K562 (cell line): ENCODE results near the gene ZNF407. TPM values are rescaled to one million over a fixed set of nuclear protein-coding genes. Genes with fewer than 3 reads are reported as not detected.
A peak's percentile ranks its signal among the peaks of the same experiment; 100 is the strongest.

Source experiments
- ARNT ChIP-seq, 2 experiments: fragments of 450-650 bp; IDR thresholded peaks; 2 replicates each; pipeline ENCODE4 v1.6.1; 2016; ENCODE audit warnings: mild to moderate bottlenecking in 1 of 2
- HDAC3 ChIP-seq: fragments of 450-650 bp; IDR thresholded peaks from 2 replicates; pipeline ENCODE4 v1.6.1; 2018; ENCODE audit warnings: borderline replicate concordance, mild to moderate bottlenecking, moderate library complexity; ENCODE audit not compliant: partially characterized antibody
- KLF13 ChIP-seq: fragments of 450-650 bp; IDR thresholded peaks from 2 replicates; pipeline ENCODE4 v1.6.1; 2016; ENCODE audit warnings: missing genetic modification characterization, low read depth, mild to moderate bottlenecking, missing compliant biosample characterization, moderate library complexity, borderline replicate concordance
- MAFG ChIP-seq: fragments of 450-650 bp; conservative IDR thresholded peaks from 2 replicates; pipeline ENCODE4 v1.6.1; 2016; ENCODE audit warnings: missing genetic modification characterization, missing compliant biosample characterization
- polyA plus RNA-seq, 8 experiments: library from polyadenylated mRNA; depleted of rRNA in 4 of 8; stranded (reverse) in 5 of 8; unstranded in 3 of 8; fragments of >200 nt; fragmentation: Nextera tagmentation in 2 of 8; fragmentation: Illumina TruSeq in 1 of 8; extraction: Ambion mirVana in 2 of 8; extraction: Trizol in 1 of 8; gene quantifications; 2 replicates each; pipeline versions ENCODE4 v1.2.1 to v1.2.3, GENCODE V29; 2011 to 2014; ENCODE audit warnings: inconsistent platforms in 1 of 8, missing spikeins in 1 of 8
- total RNA-seq, 7 experiments: library from RNA; depleted of rRNA in 6 of 7; stranded (reverse); fragments of >200 nt in 6 of 7; fragmentation: Illumina TruSeq in 2 of 7; extraction: Trizol in 2 of 7; gene quantifications; 2 replicates each; pipeline versions ENCODE4 v1.2.1 to v1.2.3, GENCODE V29; 2011 to 2021; ENCODE audit warnings: low replicate concordance in 1 of 7
- TF ChIP-seq, protein P1 (sequence below): fragments of 450-650 bp; IDR thresholded peaks from 2 replicates; pipeline ENCODE4 v1.6.1; 2016; ENCODE audit warnings: mild to moderate bottlenecking, moderate library complexity
- TF ChIP-seq, protein P2 (sequence below): fragments of 450-650 bp; IDR thresholded peaks from 2 replicates; pipeline ENCODE4 v1.6.1; 2016; ENCODE audit warnings: low read depth

The ZNF407 gene
- total and polyA plus RNA-seq, 9 of the 15 experiments (the other 6 are each of a cell fraction or from before 2014, with no cell fraction given) = 0.21 to 5.4 (median 2.3) TPM

DNA sequence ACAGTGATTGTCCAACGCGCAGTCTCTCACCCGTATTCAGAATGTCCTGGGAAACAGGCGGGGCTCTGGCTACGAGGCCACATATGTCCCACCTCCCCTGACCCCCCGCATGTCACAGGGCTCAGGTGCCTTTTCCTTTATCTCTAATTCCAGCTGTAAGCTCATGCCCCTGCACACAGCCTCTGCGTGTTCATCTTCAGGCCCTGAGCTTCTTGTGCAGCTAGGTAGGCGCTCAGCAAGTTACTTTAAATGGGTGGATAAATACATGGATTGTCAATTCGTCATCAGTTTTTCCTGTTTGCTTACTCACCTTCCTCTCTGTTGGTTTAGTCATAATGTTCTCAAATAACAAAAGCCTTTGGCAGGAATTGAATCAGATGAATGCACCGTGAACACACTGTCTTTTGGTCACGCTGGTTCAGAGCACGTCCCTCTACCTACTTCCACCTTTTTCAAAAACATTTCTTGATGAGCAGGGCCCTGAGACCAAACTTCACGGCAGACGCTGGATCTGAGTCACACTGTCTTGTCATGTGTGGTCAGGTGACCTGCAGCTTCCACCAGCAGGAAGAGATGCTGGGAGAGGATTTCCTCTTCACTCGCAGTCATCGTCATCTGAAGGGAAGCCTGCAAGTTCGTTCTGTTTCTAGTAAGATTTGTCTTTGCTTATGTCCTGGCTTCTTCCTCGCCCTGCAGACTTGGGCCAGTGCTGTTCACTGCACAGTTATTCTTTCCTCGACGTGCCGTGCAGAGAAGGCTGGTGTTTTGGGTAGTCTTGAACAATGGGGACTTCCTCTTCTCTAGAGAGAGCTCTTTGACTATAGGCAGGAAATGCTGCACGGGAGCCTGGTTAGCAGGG, 473.2 kb downstream of the ZNF407 start (continued):
- TF ChIP-seq, protein P1, sequence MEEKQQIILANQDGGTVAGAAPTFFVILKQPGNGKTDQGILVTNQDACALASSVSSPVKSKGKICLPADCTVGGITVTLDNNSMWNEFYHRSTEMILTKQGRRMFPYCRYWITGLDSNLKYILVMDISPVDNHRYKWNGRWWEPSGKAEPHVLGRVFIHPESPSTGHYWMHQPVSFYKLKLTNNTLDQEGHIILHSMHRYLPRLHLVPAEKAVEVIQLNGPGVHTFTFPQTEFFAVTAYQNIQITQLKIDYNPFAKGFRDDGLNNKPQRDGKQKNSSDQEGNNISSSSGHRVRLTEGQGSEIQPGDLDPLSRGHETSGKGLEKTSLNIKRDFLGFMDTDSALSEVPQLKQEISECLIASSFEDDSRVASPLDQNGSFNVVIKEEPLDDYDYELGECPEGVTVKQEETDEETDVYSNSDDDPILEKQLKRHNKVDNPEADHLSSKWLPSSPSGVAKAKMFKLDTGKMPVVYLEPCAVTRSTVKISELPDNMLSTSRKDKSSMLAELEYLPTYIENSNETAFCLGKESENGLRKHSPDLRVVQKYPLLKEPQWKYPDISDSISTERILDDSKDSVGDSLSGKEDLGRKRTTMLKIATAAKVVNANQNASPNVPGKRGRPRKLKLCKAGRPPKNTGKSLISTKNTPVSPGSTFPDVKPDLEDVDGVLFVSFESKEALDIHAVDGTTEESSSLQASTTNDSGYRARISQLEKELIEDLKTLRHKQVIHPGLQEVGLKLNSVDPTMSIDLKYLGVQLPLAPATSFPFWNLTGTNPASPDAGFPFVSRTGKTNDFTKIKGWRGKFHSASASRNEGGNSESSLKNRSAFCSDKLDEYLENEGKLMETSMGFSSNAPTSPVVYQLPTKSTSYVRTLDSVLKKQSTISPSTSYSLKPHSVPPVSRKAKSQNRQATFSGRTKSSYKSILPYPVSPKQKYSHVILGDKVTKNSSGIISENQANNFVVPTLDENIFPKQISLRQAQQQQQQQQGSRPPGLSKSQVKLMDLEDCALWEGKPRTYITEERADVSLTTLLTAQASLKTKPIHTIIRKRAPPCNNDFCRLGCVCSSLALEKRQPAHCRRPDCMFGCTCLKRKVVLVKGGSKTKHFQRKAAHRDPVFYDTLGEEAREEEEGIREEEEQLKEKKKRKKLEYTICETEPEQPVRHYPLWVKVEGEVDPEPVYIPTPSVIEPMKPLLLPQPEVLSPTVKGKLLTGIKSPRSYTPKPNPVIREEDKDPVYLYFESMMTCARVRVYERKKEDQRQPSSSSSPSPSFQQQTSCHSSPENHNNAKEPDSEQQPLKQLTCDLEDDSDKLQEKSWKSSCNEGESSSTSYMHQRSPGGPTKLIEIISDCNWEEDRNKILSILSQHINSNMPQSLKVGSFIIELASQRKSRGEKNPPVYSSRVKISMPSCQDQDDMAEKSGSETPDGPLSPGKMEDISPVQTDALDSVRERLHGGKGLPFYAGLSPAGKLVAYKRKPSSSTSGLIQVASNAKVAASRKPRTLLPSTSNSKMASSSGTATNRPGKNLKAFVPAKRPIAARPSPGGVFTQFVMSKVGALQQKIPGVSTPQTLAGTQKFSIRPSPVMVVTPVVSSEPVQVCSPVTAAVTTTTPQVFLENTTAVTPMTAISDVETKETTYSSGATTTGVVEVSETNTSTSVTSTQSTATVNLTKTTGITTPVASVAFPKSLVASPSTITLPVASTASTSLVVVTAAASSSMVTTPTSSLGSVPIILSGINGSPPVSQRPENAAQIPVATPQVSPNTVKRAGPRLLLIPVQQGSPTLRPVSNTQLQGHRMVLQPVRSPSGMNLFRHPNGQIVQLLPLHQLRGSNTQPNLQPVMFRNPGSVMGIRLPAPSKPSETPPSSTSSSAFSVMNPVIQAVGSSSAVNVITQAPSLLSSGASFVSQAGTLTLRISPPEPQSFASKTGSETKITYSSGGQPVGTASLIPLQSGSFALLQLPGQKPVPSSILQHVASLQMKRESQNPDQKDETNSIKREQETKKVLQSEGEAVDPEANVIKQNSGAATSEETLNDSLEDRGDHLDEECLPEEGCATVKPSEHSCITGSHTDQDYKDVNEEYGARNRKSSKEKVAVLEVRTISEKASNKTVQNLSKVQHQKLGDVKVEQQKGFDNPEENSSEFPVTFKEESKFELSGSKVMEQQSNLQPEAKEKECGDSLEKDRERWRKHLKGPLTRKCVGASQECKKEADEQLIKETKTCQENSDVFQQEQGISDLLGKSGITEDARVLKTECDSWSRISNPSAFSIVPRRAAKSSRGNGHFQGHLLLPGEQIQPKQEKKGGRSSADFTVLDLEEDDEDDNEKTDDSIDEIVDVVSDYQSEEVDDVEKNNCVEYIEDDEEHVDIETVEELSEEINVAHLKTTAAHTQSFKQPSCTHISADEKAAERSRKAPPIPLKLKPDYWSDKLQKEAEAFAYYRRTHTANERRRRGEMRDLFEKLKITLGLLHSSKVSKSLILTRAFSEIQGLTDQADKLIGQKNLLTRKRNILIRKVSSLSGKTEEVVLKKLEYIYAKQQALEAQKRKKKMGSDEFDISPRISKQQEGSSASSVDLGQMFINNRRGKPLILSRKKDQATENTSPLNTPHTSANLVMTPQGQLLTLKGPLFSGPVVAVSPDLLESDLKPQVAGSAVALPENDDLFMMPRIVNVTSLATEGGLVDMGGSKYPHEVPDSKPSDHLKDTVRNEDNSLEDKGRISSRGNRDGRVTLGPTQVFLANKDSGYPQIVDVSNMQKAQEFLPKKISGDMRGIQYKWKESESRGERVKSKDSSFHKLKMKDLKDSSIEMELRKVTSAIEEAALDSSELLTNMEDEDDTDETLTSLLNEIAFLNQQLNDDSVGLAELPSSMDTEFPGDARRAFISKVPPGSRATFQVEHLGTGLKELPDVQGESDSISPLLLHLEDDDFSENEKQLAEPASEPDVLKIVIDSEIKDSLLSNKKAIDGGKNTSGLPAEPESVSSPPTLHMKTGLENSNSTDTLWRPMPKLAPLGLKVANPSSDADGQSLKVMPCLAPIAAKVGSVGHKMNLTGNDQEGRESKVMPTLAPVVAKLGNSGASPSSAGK = no peak
- TF ChIP-seq ARNT (IDR thresholded peaks at IDR 0.05) (no peak), MAFG (tag) (peak; percentile 25; the same call in 1 of the 2 replicates), KLF13 (no peak), HDAC3 (no peak)
- TF ChIP-seq, protein P2, sequence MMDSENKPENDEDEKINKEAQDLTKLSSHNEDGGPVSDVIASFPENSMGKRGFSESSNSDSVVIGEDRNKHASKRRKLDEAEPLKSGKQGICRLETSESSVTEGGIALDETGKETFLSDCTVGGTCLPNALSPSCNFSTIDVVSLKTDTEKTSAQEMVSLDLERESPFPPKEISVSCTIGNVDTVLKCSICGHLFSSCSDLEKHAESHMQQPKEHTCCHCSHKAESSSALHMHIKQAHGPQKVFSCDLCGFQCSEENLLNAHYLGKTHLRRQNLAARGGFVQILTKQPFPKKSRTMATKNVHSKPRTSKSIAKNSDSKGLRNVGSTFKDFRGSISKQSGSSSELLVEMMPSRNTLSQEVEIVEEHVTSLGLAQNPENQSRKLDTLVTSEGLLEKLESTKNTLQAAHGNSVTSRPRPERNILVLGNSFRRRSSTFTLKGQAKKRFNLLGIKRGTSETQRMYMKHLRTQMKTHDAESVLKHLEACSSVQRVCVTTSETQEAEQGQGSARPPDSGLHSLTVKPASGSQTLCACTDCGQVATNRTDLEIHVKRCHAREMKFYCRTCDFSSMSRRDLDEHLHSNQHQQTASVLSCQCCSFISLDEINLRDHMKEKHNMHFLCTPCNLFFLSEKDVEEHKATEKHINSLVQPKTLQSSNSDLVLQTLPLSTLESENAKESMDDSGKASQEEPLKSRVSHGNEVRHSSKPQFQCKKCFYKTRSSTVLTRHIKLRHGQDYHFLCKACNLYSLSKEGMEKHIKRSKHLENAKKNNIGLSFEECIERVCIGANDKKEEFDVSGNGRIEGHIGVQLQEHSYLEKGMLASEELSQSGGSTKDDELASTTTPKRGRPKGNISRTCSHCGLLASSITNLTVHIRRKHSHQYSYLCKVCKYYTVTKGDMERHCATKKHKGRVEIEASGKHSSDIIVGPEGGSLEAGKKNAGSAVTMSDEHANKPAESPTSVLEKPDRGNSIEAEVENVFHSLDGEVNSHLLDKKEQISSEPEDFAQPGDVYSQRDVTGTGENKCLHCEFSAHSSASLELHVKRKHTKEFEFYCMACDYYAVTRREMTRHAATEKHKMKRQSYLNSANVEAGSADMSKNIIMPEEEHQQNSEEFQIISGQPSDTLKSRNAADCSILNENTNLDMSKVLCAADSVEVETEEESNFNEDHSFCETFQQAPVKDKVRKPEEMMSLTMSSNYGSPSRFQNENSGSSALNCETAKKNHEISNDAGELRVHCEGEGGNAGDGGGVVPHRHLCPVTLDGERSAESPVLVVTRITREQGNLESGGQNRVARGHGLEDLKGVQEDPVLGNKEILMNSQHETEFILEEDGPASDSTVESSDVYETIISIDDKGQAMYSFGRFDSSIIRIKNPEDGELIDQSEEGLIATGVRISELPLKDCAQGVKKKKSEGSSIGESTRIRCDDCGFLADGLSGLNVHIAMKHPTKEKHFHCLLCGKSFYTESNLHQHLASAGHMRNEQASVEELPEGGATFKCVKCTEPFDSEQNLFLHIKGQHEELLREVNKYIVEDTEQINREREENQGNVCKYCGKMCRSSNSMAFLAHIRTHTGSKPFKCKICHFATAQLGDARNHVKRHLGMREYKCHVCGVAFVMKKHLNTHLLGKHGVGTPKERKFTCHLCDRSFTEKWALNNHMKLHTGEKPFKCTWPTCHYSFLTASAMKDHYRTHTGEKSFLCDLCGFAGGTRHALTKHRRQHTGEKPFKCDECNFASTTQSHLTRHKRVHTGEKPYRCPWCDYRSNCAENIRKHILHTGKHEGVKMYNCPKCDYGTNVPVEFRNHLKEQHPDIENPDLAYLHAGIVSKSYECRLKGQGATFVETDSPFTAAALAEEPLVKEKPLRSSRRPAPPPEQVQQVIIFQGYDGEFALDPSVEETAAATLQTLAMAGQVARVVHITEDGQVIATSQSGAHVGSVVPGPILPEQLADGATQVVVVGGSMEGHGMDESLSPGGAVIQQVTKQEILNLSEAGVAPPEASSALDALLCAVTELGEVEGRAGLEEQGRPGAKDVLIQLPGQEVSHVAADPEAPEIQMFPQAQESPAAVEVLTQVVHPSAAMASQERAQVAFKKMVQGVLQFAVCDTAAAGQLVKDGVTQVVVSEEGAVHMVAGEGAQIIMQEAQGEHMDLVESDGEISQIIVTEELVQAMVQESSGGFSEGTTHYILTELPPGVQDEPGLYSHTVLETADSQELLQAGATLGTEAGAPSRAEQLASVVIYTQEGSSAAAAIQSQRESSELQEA = no peak
